ENCODE results near the gene MYB. TPM values are rescaled to one million over a fixed set of nuclear protein-coding genes. Genes with fewer than 3 reads are reported as not detected.

MYB gene
- total and polyA plus RNA-seq, 2 of the 4 experiments (the other 2 are of a cell fraction): 0.44 to 0.90 TPM

DNA sequence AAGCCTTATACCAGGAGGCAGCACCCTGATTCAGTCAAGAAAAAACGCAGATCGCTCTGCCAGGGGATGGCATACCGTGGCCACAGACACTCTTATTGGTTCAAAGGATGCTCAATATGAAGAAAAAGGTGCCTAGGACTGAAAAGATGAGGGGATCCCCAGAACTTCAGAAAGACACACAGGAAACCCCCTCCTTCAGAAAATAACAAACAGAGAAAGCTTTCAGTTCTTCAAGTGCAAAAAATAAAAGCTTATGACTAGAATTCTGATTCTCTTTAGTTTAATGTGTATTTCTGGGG, 17.7 kb upstream of the MYB start:
- no peak overlapping the region for H3K14ac ChIP-seq (replicated peaks; ENCODE audit: low read depth, low read length)
- H2BK5ac ChIP-seq (ENCODE audit: low read depth, low read length, poor library complexity, severe bottlenecking): no peak overlapping the region
- intact Hi-C loops (cut with micrococcal nuclease): no loop called here
- CTCF ChIA-PET: interaction anchor here (0.9 to 1.1 kb wide), 2 partner anchors 15 to 17 kb away, joined by 4 to 6 read pairs; partner anchors contain the start of gene MYB
- H2AK9ac ChIP-seq (replicated peaks; ENCODE audit: low read depth, low read length, poor library complexity): no peak overlapping the region
- no peak overlapping the region for H2BK15ac ChIP-seq (ENCODE audit: low read depth, low read length)
- H3K4me3 ChIP-seq (ENCODE audit: insufficient read depth, low read depth, low read length): no peak overlapping the region
- no TSS peak for BruUV-seq (replicated peaks)
- H3K9me3 ChIP-seq (ENCODE audit: control insufficient read depth, insufficient read depth, low read length): no peaks in the 10 kb centered on the region
- H2AK5ac ChIP-seq (ENCODE audit: low read depth, low read length): no peak overlapping the region
- no peak overlapping the region for H3K27ac ChIP-seq (ENCODE audit: insufficient read depth, low read length)
- dilution Hi-C loops (cut with HindIII; ENCODE audit: low sequenced_read_pairs, unreplicated experiment): no loop called here
- no peak overlapping the region for H3K9ac ChIP-seq (ENCODE audit: low read depth, low read length)
- no peaks in the 10 kb centered on the region for H3K79me1 ChIP-seq (ENCODE audit: low read depth in 1 of 2, low read length in 2 of 2)
- H3K18ac ChIP-seq (ENCODE audit: low read depth, low read length): no peak overlapping the region
- no peak overlapping the region for H4K91ac ChIP-seq (ENCODE audit: insufficient read depth, low read depth, low read length)
- WGBS, 2 experiments (ENCODE audit: extremely low coverage in 2 of 2, insufficient read length in 1 of 2): no CpG with 5 or more reads among the region's 3 CpGs
- POLR2A ChIA-PET (ENCODE audit: unreplicated experiment): no interaction called here
- no peaks in the 10 kb centered on the region for H3K36me3 ChIP-seq (ENCODE audit: control insufficient read depth, insufficient read depth, low read length)
- H2AFZ ChIP-seq (replicated peaks; ENCODE audit: low read length, poor library complexity): no peak overlapping the region
- no peak overlapping the region for H2BK120ac ChIP-seq (ENCODE audit: low read depth, low read length)
- no peak overlapping the region for H3K4ac ChIP-seq (ENCODE audit: low read depth, low read length)
- peaks cover 5% of the 10 kb centered on the region for H3K27me3 ChIP-seq (ENCODE audit: control insufficient read depth, insufficient read depth, low read length)
- ATAC-seq (ENCODE audit: low read depth) (no peak), DNase-seq (no peak)
- H3K23ac ChIP-seq (ENCODE audit: low read depth, low read length): no peak overlapping the region
- H4K8ac ChIP-seq (ENCODE audit: low read depth in 2 of 2, low read length in 2 of 2): no peak overlapping the region
- H4K20me1 ChIP-seq (ENCODE audit: insufficient read depth, low read length): no peaks in the 10 kb centered on the region
- no peak overlapping the region for H2BK20ac ChIP-seq (ENCODE audit: low read depth, low read length)
- no peak overlapping the region for H3K4me2 ChIP-seq (ENCODE audit: low read depth, low read length)
- no peaks in the 10 kb centered on the region for H3K9me1 ChIP-seq (ENCODE audit: insufficient read depth, low read length)
- no peak overlapping the region for H3K56ac ChIP-seq (ENCODE audit: extremely low read depth, insufficient read depth, low read length)
- H4K5ac ChIP-seq (ENCODE audit: low read depth, low read length): no peak overlapping the region
- TF ChIP-seq POLR2A (IDR thresholded peaks at IDR 0.05; ENCODE audit: low read depth, low read length) (no peak), MXI1 (IDR thresholded peaks at IDR 0.05; ENCODE audit: borderline replicate concordance, low read depth, low read length) (no peak), RFX5 (IDR thresholded peaks at IDR 0.05; ENCODE audit: low read depth, low read length) (no peak), BHLHE40 (IDR thresholded peaks at IDR 0.05; ENCODE audit: low read depth, low read length) (no peak), FOS (IDR thresholded peaks at IDR 0.05; ENCODE audit: low read depth, low read length) (no peak), SMC3 (IDR thresholded peaks at IDR 0.05; ENCODE audit: low read depth, low read length) (no peak), MAFK (IDR thresholded peaks at IDR 0.05; ENCODE audit: low read depth, low read length) (no peak), MAZ (IDR thresholded peaks at IDR 0.05; ENCODE audit: borderline replicate concordance, low read depth, low read length) (no peak), RAD21 (IDR thresholded peaks at IDR 0.05; ENCODE audit: low read length) (no peak), CEBPB (IDR thresholded peaks at IDR 0.05; ENCODE audit: low read depth, low read length) (no peak)
- TF ChIP-seq, protein P1, sequence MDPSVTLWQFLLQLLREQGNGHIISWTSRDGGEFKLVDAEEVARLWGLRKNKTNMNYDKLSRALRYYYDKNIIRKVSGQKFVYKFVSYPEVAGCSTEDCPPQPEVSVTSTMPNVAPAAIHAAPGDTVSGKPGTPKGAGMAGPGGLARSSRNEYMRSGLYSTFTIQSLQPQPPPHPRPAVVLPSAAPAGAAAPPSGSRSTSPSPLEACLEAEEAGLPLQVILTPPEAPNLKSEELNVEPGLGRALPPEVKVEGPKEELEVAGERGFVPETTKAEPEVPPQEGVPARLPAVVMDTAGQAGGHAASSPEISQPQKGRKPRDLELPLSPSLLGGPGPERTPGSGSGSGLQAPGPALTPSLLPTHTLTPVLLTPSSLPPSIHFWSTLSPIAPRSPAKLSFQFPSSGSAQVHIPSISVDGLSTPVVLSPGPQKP (IDR thresholded peaks at IDR 0.05; ENCODE audit: borderline replicate concordance, low read depth, low read length): no peak
- TF ChIP-seq, protein P2, sequence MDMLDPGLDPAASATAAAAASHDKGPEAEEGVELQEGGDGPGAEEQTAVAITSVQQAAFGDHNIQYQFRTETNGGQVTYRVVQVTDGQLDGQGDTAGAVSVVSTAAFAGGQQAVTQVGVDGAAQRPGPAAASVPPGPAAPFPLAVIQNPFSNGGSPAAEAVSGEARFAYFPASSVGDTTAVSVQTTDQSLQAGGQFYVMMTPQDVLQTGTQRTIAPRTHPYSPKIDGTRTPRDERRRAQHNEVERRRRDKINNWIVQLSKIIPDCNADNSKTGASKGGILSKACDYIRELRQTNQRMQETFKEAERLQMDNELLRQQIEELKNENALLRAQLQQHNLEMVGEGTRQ (IDR thresholded peaks at IDR 0.05; ENCODE audit: low read depth, low read length): no peak
- TF ChIP-seq, protein P3, sequence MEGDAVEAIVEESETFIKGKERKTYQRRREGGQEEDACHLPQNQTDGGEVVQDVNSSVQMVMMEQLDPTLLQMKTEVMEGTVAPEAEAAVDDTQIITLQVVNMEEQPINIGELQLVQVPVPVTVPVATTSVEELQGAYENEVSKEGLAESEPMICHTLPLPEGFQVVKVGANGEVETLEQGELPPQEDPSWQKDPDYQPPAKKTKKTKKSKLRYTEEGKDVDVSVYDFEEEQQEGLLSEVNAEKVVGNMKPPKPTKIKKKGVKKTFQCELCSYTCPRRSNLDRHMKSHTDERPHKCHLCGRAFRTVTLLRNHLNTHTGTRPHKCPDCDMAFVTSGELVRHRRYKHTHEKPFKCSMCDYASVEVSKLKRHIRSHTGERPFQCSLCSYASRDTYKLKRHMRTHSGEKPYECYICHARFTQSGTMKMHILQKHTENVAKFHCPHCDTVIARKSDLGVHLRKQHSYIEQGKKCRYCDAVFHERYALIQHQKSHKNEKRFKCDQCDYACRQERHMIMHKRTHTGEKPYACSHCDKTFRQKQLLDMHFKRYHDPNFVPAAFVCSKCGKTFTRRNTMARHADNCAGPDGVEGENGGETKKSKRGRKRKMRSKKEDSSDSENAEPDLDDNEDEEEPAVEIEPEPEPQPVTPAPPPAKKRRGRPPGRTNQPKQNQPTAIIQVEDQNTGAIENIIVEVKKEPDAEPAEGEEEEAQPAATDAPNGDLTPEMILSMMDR (conservative IDR thresholded peaks at IDR 0.05; ENCODE audit: low read depth, low read length): no peak
- in situ Hi-C loops (cut with MboI; ENCODE audit: low sequenced_read_pairs): no loop called here
- H3K4me1 ChIP-seq (ENCODE audit: control insufficient read depth, insufficient read depth, low read length): no peaks in the 10 kb centered on the region

Measured in IMR-90 (cell line).